ENCODE data around the gene TTC24. TPM values are rescaled to one million over a fixed set of nuclear protein-coding genes. Genes with fewer than 3 reads are reported as not detected.

The TTC24 gene
- total RNA-seq, 1 donor from 2014 or later = not detected

- Mint-ChIP-seq H3K27ac (ENCODE audit: unreplicated experiment) (no peak within 1 kb of the TSS), H3K9me3 (ENCODE audit: low read depth) (no peaks in the 10 kb centered on the region), H3K4me1 (ENCODE audit: low read depth) (peaks cover 24% of the 10 kb centered on the region), H3K27me3 (ENCODE audit: low read depth) (peaks cover 38% of the 10 kb centered on the region), H3K4me3 (ENCODE audit: unreplicated experiment) (no peak within 1 kb of the TSS), H3K36me3 (ENCODE audit: low read depth) (no peaks in the 10 kb centered on the region)
- no peak for DNase-seq (ENCODE audit: low spot score)
- TF ChIP-seq, protein P1, sequence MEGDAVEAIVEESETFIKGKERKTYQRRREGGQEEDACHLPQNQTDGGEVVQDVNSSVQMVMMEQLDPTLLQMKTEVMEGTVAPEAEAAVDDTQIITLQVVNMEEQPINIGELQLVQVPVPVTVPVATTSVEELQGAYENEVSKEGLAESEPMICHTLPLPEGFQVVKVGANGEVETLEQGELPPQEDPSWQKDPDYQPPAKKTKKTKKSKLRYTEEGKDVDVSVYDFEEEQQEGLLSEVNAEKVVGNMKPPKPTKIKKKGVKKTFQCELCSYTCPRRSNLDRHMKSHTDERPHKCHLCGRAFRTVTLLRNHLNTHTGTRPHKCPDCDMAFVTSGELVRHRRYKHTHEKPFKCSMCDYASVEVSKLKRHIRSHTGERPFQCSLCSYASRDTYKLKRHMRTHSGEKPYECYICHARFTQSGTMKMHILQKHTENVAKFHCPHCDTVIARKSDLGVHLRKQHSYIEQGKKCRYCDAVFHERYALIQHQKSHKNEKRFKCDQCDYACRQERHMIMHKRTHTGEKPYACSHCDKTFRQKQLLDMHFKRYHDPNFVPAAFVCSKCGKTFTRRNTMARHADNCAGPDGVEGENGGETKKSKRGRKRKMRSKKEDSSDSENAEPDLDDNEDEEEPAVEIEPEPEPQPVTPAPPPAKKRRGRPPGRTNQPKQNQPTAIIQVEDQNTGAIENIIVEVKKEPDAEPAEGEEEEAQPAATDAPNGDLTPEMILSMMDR (IDR thresholded peaks at IDR 0.05) = peak; percentile 57
Observed at GRCh38 chr1:156618853-156619581, 39.5 kb downstream of the TTC24 start, which contains the start of gene HAPLN2. Gene HAPLN2, plus strand, starts transcription at chr1:156619415. Its CDS starts 4,076 bp downstream, at chr1:156623491.

- no peak for DNase-seq (ENCODE audit: low spot score)
- H3K4me1 Mint-ChIP-seq (ENCODE audit: low read depth) = peaks cover 27% of the 10 kb centered on the region
- TF ChIP-seq, protein P1 (IDR thresholded peaks at IDR 0.05) = peak; percentile 5
- H3K27ac Mint-ChIP-seq (ENCODE audit: unreplicated experiment) = no peak overlapping the region
- peaks cover 40% of the 10 kb centered on the region for H3K27me3 Mint-ChIP-seq (ENCODE audit: low read depth)
- no peaks in the 10 kb centered on the region for H3K9me3 Mint-ChIP-seq (ENCODE audit: low read depth)
- no peak overlapping the region for H3K4me3 Mint-ChIP-seq (ENCODE audit: unreplicated experiment)
- H3K36me3 Mint-ChIP-seq (ENCODE audit: low read depth) = no peaks in the 10 kb centered on the region
Observed at GRCh38 chr1:156619582-156619955, 40.0 kb downstream of the TTC24 start.

GRCh38 chr1:156622581-156623297, 43.2 kb downstream of the TTC24 start:
- no peak overlapping the region for H3K27ac Mint-ChIP-seq (ENCODE audit: unreplicated experiment)
- DNase-seq (ENCODE audit: low spot score) = no peak
- peaks cover 52% of the 10 kb centered on the region for H3K27me3 Mint-ChIP-seq (ENCODE audit: low read depth)
- peaks cover 15% of the 10 kb centered on the region for H3K4me1 Mint-ChIP-seq (ENCODE audit: low read depth)
- H3K4me3 Mint-ChIP-seq (ENCODE audit: unreplicated experiment) = no peak overlapping the region
- TF ChIP-seq, protein P1 (IDR thresholded peaks at IDR 0.05) = no peak
- H3K9me3 Mint-ChIP-seq (ENCODE audit: low read depth) = no peaks in the 10 kb centered on the region
- H3K36me3 Mint-ChIP-seq (ENCODE audit: low read depth) = peaks cover 2% of the 10 kb centered on the region

- no peaks in the 10 kb centered on the region for H3K9me3 Mint-ChIP-seq (ENCODE audit: low read depth)
- DNase-seq (ENCODE audit: low spot score) = no peak
- H3K27me3 Mint-ChIP-seq (ENCODE audit: low read depth) = peaks cover 52% of the 10 kb centered on the region
- H3K36me3 Mint-ChIP-seq (ENCODE audit: low read depth) = peaks cover 2% of the 10 kb centered on the region
- TF ChIP-seq, protein P1 (IDR thresholded peaks at IDR 0.05) = peak; percentile 74
- H3K27ac Mint-ChIP-seq (ENCODE audit: unreplicated experiment) = no peak overlapping the region
- H3K4me3 Mint-ChIP-seq (ENCODE audit: unreplicated experiment) = peak overlapping the region; percentile 61
- H3K4me1 Mint-ChIP-seq (ENCODE audit: low read depth) = peaks cover 11% of the 10 kb centered on the region
Observed at GRCh38 chr1:156623946-156624813, 44.7 kb downstream of the TTC24 start.
